ENCODE measurements around the gene PRPF19.

Gene PRPF19

GRCh38 chr11:60906132-60906972 is at the start of gene PRPF19:
Gene PRPF19 (minus strand): TSS chr11:60906585. CDS start chr11:60906382, 203 bp downstream.
- peak; percentile 99 for DNase-seq

DNA sequence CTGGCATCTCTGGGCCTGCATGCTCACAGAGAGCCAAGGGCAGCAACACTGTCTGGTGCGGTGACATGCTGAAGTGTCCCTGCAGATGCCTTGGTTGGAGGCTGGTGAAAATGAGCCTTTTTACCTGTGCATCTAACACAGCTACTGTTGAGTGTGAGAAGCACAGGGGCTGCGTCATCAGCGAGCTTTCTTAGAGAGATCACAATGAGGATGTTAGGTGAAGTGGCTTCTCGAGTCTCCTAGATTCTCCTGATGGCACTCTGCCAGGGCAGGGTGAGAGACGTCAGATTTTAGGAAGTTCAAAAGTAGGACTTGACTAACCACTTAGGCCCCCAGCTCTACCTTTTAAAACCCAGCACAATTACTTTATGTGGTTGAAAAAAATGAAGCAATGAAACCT is 49.2 kb upstream of the PRPF19 start:
- no peak for DNase-seq

GRCh38 chr11:60954421-60954820 is 48.0 kb upstream of the PRPF19 start:
- DNase-seq = no peak

GRCh38 chr11:60953781-60954180 is 47.4 kb upstream of the PRPF19 start:
- no peak for DNase-seq

GRCh38 chr11:60952742-60953170 is 46.4 kb upstream of the PRPF19 start:
- DNase-seq = no peak

DNA sequence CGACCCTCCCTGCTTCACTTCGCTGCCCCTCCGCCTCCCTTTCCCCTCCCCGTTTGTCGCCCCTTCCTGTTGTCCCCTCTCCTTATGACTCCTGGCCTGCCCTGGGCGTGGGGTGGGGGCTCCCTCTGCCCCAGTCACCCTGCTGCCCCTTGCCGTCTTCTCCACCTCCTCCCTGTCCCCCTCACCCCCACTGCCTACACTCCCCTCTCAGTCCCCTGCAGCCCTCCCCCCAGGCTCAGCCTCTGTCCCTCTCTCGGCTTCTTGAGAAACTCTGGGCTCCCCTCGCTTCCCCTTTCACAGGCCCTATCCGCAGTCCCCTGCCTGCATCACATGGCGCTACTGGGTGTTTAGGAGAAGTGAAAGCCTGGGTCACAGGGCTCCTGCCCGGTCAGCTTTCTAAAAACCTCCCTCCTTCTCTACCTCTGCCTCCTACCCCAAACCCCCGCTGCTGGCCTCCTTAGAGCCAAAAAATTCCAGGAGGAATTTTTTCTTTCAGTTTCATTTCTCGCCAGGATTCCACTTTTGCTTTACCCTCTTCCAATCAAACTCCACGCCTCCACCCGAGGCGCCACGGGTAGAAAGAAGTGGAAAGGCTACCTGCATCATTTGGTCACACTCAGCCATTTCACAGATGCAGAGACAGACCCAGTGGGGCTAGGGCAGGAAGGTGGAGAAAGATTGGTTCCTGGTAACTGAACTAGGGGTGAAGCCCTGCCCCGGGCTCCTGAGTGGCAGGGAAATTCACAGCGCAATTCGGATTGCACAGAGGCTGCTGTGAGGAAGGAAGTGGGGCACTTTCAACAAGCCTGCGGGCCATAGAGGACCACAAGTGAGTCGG is 45.7 kb upstream of the PRPF19 start, which contains the start of gene SLC15A3:
Gene SLC15A3, minus strand, starts transcription at position 273 of the 838 bp plus-strand sequence. CDS start 625 bp downstream, outside the sequence.
- peak; percentile 19 for DNase-seq

DNA sequence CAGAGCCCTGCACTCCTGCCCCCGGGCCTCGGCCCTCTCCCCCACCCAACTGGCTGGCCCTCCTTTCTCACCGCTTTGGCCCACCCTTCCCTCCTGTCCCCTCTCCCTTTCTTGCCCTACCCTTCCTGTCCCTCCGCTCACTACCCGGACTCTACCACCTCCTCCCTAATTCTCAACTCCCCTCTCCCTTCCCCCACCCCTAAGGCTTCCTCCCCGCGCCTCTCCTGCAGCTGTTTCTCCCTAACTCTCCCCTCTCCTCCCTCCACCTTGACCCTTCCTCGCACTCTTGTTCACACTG is 45.2 kb upstream of the PRPF19 start:
- DNase-seq = no peak

DNA sequence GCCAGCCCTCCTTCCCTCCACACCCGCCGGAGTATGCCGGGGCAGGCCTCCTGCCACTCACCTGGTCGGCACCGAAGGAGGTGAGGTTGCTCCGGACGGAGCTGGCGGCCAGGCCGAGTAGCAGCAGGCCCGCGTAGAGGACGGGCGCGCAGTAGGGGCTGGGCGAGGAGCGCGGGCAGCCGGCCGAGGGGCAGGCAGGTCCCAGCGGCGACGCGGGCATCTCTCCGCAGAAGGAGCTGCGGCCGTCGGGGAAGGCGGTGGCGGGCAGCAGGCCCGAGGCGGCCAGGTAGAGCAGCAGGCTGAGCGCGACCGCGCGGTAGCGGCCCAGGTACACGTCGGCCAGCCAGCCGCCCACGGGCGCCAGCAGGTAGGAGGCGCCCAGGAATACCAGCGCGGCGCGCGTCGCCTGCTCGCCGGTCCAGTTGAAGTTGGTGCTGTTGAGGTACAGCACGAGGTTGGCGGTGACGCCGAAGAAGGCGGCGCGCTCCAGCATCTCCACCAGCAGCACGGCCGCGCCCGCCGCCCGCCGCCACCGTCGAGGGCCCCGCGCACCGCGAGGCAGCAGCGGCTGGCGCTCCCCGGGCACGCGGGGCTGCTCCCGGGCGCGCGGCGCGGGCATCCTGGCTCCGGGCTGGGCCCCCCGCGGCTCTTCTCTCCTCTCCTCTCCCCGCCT is 44.7 kb upstream of the PRPF19 start:
- DNase-seq = peak; percentile 40

DNA sequence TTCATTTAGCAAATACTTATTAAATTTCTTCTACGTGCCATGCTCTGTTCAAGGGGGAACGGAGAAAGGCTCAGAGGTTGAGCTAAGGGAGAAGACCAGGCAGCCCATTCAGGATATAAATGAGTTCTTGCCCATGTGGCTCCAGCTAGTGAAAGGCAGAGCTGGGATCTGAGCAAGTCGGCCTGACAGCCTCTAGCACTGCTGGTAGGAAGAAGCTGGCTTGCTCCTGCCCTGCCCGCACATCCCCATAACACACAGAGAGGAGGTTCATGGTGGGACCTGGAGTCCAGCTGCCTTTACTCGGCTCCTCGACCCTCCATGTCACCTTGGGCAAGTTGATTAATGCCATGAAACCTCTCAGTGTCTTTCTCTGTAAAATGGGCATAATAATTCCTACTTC is 43.6 kb upstream of the PRPF19 start:
- DNase-seq = no peak

GRCh38 chr11:60948250-60948649 is 41.9 kb upstream of the PRPF19 start:
- DNase-seq = no peak

- DNase-seq = no peak
Measured at GRCh38 chr11:60947700-60948099, 41.3 kb upstream of the PRPF19 start.

- DNase-seq = no peak
Measured at GRCh38 chr11:60946601-60947264, 40.3 kb upstream of the PRPF19 start.

DNA sequence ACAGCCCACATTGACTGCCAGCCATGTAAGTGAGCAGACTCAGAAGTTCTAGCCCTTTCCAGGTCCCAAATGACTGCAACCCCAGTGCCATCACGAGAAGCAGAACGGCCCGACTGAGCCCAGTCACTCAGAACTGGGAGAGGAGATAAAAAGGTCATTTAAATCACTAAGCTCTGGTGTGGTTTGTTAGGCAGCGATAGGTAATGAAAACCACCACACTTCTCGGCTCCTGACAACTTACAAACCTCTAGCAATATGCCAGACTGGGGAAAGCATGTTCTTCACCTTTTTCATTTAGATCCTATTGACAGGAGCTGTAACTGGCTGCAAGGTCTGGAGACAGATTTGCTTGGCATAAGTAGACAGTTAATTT is 38.9 kb upstream of the PRPF19 start:
- DNase-seq = no peak

DNA sequence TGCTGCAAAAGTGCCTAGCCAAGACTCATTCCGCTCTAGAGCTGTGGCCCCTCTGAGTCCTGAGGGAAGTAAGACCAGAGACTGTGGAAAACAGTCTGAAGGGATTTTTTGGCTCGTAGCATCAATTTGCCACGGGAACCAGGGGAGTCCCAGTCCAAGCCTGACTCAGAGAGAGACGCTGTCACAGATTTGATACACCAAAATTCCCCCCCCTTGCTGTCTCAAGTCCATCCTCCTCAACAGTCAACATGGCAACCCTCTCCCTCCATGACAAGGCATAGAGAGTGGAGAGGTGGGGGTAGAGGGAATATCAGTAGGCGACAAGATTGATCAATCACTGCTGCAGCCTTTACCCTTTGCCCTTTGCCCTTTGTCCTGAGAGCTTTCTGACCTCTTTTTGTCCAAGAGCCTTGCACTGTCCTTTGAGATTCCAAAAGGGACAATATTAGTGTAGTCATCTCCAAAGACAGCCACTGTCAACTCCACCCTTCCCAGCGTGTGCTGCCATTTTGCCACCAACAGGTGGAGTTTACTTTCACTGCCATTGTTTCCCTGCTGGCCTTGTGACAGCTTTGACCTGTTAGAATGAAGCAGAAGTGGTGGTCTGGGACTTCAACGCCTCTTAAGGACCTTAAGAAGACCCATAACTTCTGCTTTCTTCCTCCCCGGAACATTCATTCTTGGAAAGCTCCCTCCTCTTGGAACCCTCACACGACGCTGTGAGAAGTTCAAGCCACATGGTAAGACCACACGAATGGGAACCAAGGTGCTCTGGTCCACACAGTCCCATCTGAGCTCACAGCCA is 38.3 kb upstream of the PRPF19 start:
- no peak for DNase-seq

DNA sequence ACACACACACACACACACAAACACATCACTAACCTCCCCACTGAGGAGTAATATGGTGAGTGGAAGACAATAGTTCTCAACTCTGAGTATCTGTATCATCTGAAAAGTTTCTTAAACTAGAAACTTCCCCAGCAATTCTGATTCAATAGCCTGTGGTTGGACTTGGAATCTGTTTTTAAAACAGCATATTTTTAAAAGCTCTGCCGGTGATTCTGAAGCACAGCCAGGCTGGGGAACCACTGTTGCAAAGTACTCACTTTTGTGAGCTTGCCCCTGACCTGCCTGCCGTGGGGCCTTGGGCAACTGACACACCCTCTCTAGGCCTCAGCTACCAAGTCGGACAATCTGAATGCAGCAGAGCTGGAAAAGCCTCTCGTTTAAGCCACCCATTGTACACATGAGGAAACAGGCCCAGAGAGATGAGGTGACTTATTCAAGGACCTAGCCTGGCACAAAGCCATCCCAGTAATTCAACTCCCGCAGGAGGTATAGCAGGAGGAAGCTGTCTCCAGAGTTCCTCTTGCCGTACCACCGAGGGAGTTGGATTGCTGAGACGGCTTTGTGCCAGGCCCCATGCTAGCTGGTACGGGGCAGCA is 36.7 kb upstream of the PRPF19 start:
- DNase-seq = no peak

GRCh38 chr11:60942219-60942618 is 35.8 kb upstream of the PRPF19 start:
- no peak for DNase-seq

DNA sequence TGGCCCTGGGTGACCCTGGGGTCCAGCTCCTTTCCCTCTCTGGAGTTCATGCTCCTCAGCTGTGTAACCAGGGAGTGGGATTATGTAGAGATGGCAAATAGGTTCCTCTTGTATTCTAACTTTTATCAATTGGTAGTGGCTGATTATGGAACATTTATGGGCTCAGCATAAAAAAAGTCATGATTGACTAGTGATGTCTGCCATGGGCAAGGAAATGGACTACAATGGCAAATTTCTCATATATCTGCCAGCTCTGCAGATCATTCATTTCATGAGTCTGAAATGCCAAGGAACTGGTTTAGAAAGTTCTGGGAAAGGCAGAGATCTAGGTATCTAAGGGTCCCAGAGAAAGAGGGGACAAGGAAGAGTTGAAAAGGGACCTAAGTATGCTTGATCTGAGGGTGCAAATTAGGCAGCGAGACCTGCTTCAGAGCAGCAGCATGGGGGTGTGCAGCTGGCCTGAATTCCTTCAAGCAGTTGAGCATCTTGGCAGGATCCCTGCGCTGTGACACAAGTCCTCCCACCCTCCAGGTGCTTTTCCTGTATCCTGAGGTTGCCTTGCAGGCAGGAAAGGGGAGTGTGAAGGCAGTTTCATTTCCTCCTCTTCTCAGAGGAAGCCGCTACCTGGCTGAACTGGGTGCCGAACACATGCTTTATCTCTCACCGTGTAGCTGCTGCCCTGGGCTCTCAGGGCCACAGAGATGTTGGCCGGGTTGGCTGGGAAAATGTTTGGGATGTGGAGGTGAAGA is 35.2 kb upstream of the PRPF19 start:
- DNase-seq = no peak

- no peak for DNase-seq
Measured at GRCh38 chr11:60939855-60940254, 33.5 kb upstream of the PRPF19 start.

- DNase-seq = no peak
Measured at GRCh38 chr11:60939301-60939700, 32.9 kb upstream of the PRPF19 start.

DNA sequence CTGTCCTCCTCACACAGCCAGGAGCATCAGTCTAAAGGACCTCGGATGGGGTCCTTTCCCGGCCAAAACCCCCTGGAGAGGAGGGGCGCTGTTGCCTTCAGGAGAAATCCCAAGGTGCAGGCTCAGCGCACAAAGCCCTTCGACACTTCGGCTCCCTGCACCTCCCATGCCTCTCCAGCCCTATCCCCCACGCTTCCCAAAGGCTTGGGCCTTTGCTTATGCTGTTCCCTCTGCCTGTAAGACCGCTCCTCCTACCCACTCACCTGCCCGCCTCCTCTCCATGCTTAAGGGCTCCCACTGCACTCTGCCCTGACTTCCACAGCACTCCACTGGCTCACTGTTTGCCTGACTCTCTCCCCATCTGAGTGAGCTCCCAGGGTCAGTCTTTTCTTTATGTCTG is 32.1 kb upstream of the PRPF19 start:
- DNase-seq = no peak

GRCh38 chr11:60937811-60938210 is 31.4 kb upstream of the PRPF19 start:
- DNase-seq = no peak

Data from stimulated activated CD4-positive, alpha-beta T cell treated with anti-CD3 and anti-CD28 coated beads, Interleukin-4, amount 100 ng/mL, for 1 hour (primary cell).